ENCODE data around the gene ZNF775.

Gene ZNF775

DNA sequence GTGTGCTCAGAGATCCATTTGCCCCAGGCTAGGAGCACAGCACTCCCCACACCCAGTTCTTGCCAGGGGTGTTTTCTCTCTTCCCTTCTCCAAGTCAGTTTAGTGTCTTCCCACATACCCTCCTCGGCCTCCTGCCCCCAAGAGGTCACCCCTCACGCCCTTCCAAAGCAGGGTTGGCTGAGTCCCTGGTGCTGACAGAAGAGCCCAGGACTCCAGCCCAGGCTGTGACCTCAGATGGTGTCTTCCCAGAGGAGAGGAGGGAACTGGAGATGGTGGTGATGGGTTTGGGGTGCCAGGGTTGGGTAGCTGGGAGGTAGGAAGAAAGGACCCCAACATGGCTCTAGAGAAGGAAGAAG is 19.8 kb downstream of the ZNF775 start:
- H3K4me3 ChIP-seq (replicated peaks; ENCODE audit: low read depth, low read length): no peak overlapping the region
- no peaks in the 10 kb centered on the region for H3K27me3 ChIP-seq (replicated peaks; ENCODE audit: control insufficient read depth, insufficient read depth, low read length)
- peaks cover 9% of the 10 kb centered on the region for H3K36me3 ChIP-seq (ENCODE audit: control insufficient read depth, insufficient read depth, low read length)
- DNase-seq (ENCODE audit: extremely low read depth, insufficient read length): no peak
- TF ChIP-seq, protein P1, sequence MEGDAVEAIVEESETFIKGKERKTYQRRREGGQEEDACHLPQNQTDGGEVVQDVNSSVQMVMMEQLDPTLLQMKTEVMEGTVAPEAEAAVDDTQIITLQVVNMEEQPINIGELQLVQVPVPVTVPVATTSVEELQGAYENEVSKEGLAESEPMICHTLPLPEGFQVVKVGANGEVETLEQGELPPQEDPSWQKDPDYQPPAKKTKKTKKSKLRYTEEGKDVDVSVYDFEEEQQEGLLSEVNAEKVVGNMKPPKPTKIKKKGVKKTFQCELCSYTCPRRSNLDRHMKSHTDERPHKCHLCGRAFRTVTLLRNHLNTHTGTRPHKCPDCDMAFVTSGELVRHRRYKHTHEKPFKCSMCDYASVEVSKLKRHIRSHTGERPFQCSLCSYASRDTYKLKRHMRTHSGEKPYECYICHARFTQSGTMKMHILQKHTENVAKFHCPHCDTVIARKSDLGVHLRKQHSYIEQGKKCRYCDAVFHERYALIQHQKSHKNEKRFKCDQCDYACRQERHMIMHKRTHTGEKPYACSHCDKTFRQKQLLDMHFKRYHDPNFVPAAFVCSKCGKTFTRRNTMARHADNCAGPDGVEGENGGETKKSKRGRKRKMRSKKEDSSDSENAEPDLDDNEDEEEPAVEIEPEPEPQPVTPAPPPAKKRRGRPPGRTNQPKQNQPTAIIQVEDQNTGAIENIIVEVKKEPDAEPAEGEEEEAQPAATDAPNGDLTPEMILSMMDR (IDR thresholded peaks at IDR 0.05; ENCODE audit: insufficient read depth, low read length, poor library complexity, severe bottlenecking): no peak

- no peak for DNase-seq (ENCODE audit: extremely low read depth, insufficient read length)
- H3K4me3 ChIP-seq (replicated peaks; ENCODE audit: low read depth, low read length): no peak overlapping the region
- H3K27me3 ChIP-seq (replicated peaks; ENCODE audit: control insufficient read depth, insufficient read depth, low read length): no peaks in the 10 kb centered on the region
- TF ChIP-seq, protein P1 (IDR thresholded peaks at IDR 0.05; ENCODE audit: insufficient read depth, low read length, poor library complexity, severe bottlenecking): no peak
- H3K36me3 ChIP-seq (ENCODE audit: control insufficient read depth, insufficient read depth, low read length): peaks cover 9% of the 10 kb centered on the region
These were observed 20.4 kb downstream of the ZNF775 start for GRCh38 chr7:150399421-150400007.

GRCh38 chr7:150400008-150400787 is 21.1 kb downstream of the ZNF775 start:
- Histone ChIP-seq H3K36me3 (ENCODE audit: control insufficient read depth, insufficient read depth, low read length) (peaks cover 9% of the 10 kb centered on the region), H3K4me3 (replicated peaks; ENCODE audit: low read depth, low read length) (no peak overlapping the region), H3K27me3 (replicated peaks; ENCODE audit: control insufficient read depth, insufficient read depth, low read length) (no peaks in the 10 kb centered on the region)
- DNase-seq (ENCODE audit: extremely low read depth, insufficient read length): no peak
- TF ChIP-seq, protein P1 (IDR thresholded peaks at IDR 0.05; ENCODE audit: insufficient read depth, low read length, poor library complexity, severe bottlenecking): no peak

GRCh38 chr7:150400788-150401423 is 21.8 kb downstream of the ZNF775 start:
- no peaks in the 10 kb centered on the region for H3K27me3 ChIP-seq (replicated peaks; ENCODE audit: control insufficient read depth, insufficient read depth, low read length)
- peaks cover 7% of the 10 kb centered on the region for H3K36me3 ChIP-seq (ENCODE audit: control insufficient read depth, insufficient read depth, low read length)
- no peak for DNase-seq (ENCODE audit: extremely low read depth, insufficient read length)
- TF ChIP-seq, protein P1 (IDR thresholded peaks at IDR 0.05; ENCODE audit: insufficient read depth, low read length, poor library complexity, severe bottlenecking): no peak
- H3K4me3 ChIP-seq (replicated peaks; ENCODE audit: low read depth, low read length): no peak overlapping the region

DNA sequence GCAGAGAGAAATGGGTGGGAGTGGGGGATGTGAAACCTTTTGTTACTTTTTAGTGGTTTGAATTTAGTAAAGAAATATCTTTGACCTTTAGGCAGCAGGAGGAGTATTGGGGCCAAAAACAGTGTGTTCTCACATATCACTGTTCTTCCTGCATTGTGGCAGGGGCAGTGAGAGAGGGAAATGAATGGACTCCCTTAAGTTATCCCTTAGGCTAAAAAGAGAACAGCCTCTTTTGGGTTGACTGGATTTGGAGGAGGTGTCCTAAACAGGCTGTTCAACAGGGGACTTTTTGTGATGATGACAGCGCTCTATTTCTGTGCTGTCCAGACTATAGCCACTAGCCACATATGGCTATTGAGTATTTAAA is 22.3 kb downstream of the ZNF775 start:
- Histone ChIP-seq H3K4me3 (replicated peaks; ENCODE audit: low read depth, low read length) (no peak overlapping the region), H3K27me3 (replicated peaks; ENCODE audit: control insufficient read depth, insufficient read depth, low read length) (no peaks in the 10 kb centered on the region), H3K36me3 (ENCODE audit: control insufficient read depth, insufficient read depth, low read length) (peaks cover 6% of the 10 kb centered on the region)
- TF ChIP-seq, protein P1 (IDR thresholded peaks at IDR 0.05; ENCODE audit: insufficient read depth, low read length, poor library complexity, severe bottlenecking): no peak
- no peak for DNase-seq (ENCODE audit: extremely low read depth, insufficient read length)

All from GM06990 (cell line).